Astrocyte of the spinal cord (primary cell): ENCODE results near the gene THOC6.
"Not testable (repeated sequence)": the region's sequence is repeated elsewhere in the genome, so short reads cannot be mapped to it uniquely, and the experiment has no call there.

Experiments
- DNase-seq: peaks from one replicate; pipeline ENCODE4 v3.0.0; 2011; ENCODE audit warnings: low read depth, low spot score
- H3K4me3 ChIP-seq: 2 replicates; pipeline ENCODE4 v1.5.1; 2011; ENCODE audit warnings: low read depth, mild to moderate bottlenecking, low read length, moderate library complexity
- CTCF ChIP-seq: IDR thresholded peaks from 2 replicates; pipeline ENCODE4 v1.5.1; 2012; ENCODE audit warnings: low read depth, mild to moderate bottlenecking, low read length, inconsistent platforms
- in situ Hi-C: cut with HindIII; loops from 2 replicates; pipeline ENCODE4 v1.10.0; 2017; ENCODE audit warnings: low sequenced_read_pairs

Gene THOC6

DNA sequence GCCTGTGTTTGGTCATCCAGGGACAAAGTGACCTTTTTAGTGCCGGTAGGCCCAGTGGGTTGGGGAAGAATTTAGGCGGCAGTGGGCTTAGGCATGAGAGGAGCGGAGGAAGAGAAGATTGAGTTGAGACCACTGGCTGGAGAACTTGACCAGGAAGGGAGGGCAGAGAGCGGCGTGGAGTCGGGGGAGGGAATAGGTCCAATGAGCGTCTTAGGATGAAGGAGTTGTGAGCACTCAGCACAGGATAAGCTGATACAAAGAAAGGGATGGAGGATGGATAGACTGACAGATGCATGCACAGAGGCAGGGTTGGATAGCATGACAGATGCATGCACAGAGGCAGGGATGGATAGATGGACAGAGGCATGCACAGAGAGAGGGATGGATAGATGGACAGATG is 49.6 kb downstream of the THOC6 start:
- in situ Hi-C loops, result no loop called here
- H3K4me3 ChIP-seq, result no peak overlapping the region
- DNase-seq, result no peak
- no peak for TF ChIP-seq CTCF

DNA sequence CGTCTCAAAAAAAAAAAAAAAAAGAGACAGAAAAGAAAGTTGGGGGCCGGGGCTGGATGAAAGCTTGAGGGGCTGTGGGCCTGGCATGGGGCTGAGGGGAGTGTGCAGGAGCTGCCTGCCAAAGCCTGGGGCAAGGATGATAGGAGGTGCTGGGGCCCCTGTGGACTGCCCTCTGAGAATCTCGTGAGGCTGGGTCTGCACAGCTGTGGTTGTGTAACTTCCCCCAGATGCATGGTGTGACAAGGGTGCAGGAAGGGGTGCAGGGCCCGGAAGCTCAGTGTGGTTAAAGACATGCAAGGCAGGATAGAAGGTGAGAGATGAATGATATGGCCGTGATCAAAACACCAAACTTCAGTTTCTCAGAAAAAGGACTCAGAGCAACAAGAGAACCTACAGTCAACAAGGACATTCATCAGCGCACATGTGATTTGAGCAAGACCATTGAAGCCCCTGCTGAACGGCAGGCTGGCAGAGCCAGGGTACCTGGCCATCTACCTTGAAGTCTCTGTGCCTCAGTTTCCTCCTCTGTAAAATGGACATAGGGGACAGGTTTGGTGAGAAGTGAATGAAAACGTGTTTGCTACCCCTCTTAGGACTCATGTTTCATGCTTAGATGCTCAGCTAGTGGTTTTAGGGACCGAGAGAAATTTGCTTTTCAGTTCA is 51.2 kb downstream of the THOC6 start:
- no peak for DNase-seq
- no peak overlapping the region for H3K4me3 ChIP-seq
- no peak for TF ChIP-seq CTCF
- in situ Hi-C loops, result no loop called here

GRCh38 chr16:3075523-3075915 is 51.7 kb downstream of the THOC6 start:
- no peak for TF ChIP-seq CTCF
- in situ Hi-C loops, result no loop called here

GRCh38 chr16:3075946-3076345 is 52.1 kb downstream of the THOC6 start:
- DNase-seq, H3K4me3 ChIP-seq, in situ Hi-C loops: not testable (repeated sequence)

More at GRCh38 chr16:3075523-3075915, 51.7 kb downstream of the THOC6 start:
- no peak for DNase-seq
- H3K4me3 ChIP-seq, result no peak overlapping the region

GRCh38 chr16:3076577-3076976 is 52.7 kb downstream of the THOC6 start:
- no peak for TF ChIP-seq CTCF
- in situ Hi-C loops, result no loop called here
- no peak for DNase-seq
- no peak overlapping the region for H3K4me3 ChIP-seq
